Measurements from ENCODE around the gene CMSS1.

CMSS1 gene

DNA sequence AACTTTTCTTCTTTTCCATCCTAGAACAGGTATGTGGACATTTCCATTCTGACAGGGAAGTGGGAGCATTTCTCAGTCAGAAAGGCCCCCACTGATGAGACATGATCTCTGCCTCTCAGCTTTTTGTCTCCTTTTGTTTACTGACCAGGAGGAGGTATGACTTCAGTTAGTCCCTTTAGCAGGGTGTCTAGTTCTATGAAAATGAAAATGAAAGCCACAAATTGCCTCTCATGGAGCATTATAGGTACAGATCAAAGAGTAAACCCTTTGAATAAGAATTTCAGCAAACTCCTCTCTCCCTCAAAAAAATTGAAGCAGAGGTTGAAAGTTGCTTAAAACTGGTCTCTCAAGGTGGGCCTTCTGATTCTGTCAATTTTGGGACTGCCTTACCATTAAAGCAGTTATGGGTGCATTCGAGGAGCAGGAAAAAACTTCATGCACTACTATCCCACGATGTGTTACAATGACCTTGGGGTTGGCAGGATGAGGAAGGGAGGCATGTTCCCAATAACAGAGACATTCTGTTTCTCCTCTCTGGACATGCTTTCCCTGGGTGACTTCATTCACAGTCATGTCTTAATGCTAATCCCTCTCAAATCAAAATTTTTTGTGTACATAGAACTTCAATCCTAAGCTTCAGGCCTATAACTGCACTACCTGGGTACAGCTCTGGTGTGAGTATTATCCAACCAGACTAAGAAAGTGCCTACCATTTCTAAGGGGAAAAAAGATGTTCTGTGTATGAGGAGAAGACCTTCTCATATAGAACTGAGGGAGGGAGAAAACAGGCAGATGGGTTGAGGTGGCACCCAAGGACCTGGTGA is 392.5 kb downstream of the CMSS1 start:
- Mint-ChIP-seq H3K36me3 (ENCODE audit: low read depth) (no peaks in the 10 kb centered on the region), H3K27ac (peak overlapping the region in 2 of 3 experiments; percentile 13 to 81), H3K4me1 (peaks cover 24% of the 10 kb centered on the region), H3K4me3 (no peak overlapping the region), H3K9me3 (peaks cover 3% of the 10 kb centered on the region), H3K27me3 (ENCODE audit: low read depth) (peaks cover 4% of the 10 kb centered on the region)
- TF ChIP-seq, protein P1, sequence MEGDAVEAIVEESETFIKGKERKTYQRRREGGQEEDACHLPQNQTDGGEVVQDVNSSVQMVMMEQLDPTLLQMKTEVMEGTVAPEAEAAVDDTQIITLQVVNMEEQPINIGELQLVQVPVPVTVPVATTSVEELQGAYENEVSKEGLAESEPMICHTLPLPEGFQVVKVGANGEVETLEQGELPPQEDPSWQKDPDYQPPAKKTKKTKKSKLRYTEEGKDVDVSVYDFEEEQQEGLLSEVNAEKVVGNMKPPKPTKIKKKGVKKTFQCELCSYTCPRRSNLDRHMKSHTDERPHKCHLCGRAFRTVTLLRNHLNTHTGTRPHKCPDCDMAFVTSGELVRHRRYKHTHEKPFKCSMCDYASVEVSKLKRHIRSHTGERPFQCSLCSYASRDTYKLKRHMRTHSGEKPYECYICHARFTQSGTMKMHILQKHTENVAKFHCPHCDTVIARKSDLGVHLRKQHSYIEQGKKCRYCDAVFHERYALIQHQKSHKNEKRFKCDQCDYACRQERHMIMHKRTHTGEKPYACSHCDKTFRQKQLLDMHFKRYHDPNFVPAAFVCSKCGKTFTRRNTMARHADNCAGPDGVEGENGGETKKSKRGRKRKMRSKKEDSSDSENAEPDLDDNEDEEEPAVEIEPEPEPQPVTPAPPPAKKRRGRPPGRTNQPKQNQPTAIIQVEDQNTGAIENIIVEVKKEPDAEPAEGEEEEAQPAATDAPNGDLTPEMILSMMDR (IDR thresholded peaks at IDR 0.05; ENCODE audit: unreplicated experiment in 3 of 3), result no peak

DNA sequence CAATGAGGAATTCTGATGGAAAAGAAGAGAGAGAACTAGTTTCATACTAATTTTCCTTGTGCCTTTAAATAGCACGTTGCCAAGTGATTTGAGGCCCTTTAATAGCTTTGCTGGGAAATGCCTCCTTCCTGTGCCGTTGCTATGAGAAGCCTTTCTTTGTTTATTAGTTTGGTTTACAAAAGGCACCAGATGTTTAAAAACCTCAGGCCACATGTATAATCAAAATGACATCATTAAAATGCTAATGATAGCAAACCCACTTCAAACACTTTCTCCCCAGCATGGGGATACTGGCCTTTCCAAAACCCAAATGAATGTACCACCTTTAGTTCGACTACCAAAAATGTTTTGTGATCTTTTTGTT is 393.1 kb downstream of the CMSS1 start:
- H3K27me3 Mint-ChIP-seq (ENCODE audit: low read depth), result peaks cover 4% of the 10 kb centered on the region
- H3K36me3 Mint-ChIP-seq (ENCODE audit: low read depth), result no peaks in the 10 kb centered on the region
- TF ChIP-seq, protein P1 (IDR thresholded peaks at IDR 0.05; ENCODE audit: unreplicated experiment in 3 of 3), result no peak
- no peaks in the 10 kb centered on the region for H3K9me3 Mint-ChIP-seq
- H3K27ac Mint-ChIP-seq, result peak overlapping the region in 2 of 3 experiments; percentile 13 to 81
- peaks cover 20% of the 10 kb centered on the region for H3K4me1 Mint-ChIP-seq
- H3K4me3 Mint-ChIP-seq, result no peak overlapping the region

GRCh38 chr3:100213891-100214573 is 396.4 kb downstream of the CMSS1 start:
- Mint-ChIP-seq H3K27ac (no peak overlapping the region), H3K27me3 (ENCODE audit: low read depth) (no peaks in the 10 kb centered on the region), H3K9me3 (peaks cover 8% of the 10 kb centered on the region)

GRCh38 chr3:100214574-100214964 is 396.9 kb downstream of the CMSS1 start:
- no peak overlapping the region for H3K27ac Mint-ChIP-seq
- peaks cover 13% of the 10 kb centered on the region for H3K9me3 Mint-ChIP-seq
- H3K36me3 Mint-ChIP-seq (ENCODE audit: low read depth), result peaks cover 3% of the 10 kb centered on the region
- TF ChIP-seq, protein P1 (IDR thresholded peaks at IDR 0.05; ENCODE audit: unreplicated experiment in 3 of 3), result no peak
- H3K27me3 Mint-ChIP-seq (ENCODE audit: low read depth), result no peaks in the 10 kb centered on the region
- no peak overlapping the region for H3K4me3 Mint-ChIP-seq
- H3K4me1 Mint-ChIP-seq, result peaks cover 14% of the 10 kb centered on the region

More at GRCh38 chr3:100213891-100214573, 396.4 kb downstream of the CMSS1 start:
- H3K36me3 Mint-ChIP-seq (ENCODE audit: low read depth), result peaks cover 3% of the 10 kb centered on the region
- no peak overlapping the region for H3K4me3 Mint-ChIP-seq
- TF ChIP-seq, protein P1 (IDR thresholded peaks at IDR 0.05; ENCODE audit: unreplicated experiment in 3 of 3), result no peak
- peaks cover 14% of the 10 kb centered on the region for H3K4me1 Mint-ChIP-seq

GRCh38 chr3:100216713-100217112 is 399.1 kb downstream of the CMSS1 start:
- no peak overlapping the region for H3K4me3 Mint-ChIP-seq

More at GRCh38 chr3:100216713-100217112, 399.1 kb downstream of the CMSS1 start:
- H3K9me3 Mint-ChIP-seq, result peaks cover 19% of the 10 kb centered on the region
- no peaks in the 10 kb centered on the region for H3K4me1 Mint-ChIP-seq
- peaks cover 3% of the 10 kb centered on the region for H3K36me3 Mint-ChIP-seq (ENCODE audit: low read depth)
- no peaks in the 10 kb centered on the region for H3K27me3 Mint-ChIP-seq (ENCODE audit: low read depth)
- H3K27ac Mint-ChIP-seq, result no peak overlapping the region
- TF ChIP-seq, protein P1 (IDR thresholded peaks at IDR 0.05; ENCODE audit: unreplicated experiment in 3 of 3), result no peak

All from nephron (organoid).